Activated naive CD4-positive, alpha-beta T cell treated with anti-CD3 and anti-CD28 coated beads for 36 hours (primary cell): ENCODE results near the gene IGFN1. TPM values are rescaled to one million over a fixed set of nuclear protein-coding genes. Genes with fewer than 3 reads are reported as not detected.

Experiments
- CTCF ChIA-PET: fragments of 350-600 bp; sonication (Branson Sonifier 250); formaldehyde crosslinking; loops from one replicate; lab custom pipeline; 2021; ENCODE audit warnings: antibody characterized with exemption; lab: Charles Lee
- DNase-seq: peaks from one replicate; pipeline ENCODE4 v3.0.0-alpha.2; 2020
- H3K27ac Mint-ChIP-seq: one replicate; pipeline ENCODE4 v1.8.0; 2021; ENCODE audit warnings: mild to moderate bottlenecking, mixed read lengths
- H3K27me3 Mint-ChIP-seq: one replicate; pipeline ENCODE4 v1.8.0; 2021; ENCODE audit warnings: low read depth, mixed read lengths
- H3K36me3 Mint-ChIP-seq: one replicate; pipeline ENCODE4 v1.8.0; 2021; ENCODE audit warnings: low read depth, mixed read lengths
- H3K4me1 Mint-ChIP-seq: one replicate; pipeline ENCODE4 v1.8.0; 2021; ENCODE audit warnings: low read depth, mixed read lengths
- H3K4me3 Mint-ChIP-seq: one replicate; pipeline ENCODE4 v1.8.0; 2021; ENCODE audit warnings: mild to moderate bottlenecking, moderate library complexity, mixed read lengths
- H3K9me3 Mint-ChIP-seq: one replicate; pipeline ENCODE4 v1.8.0; 2021; ENCODE audit warnings: mixed read lengths
- intact Hi-C: fragments of 100-400 bp; cut with micrococcal nuclease; formaldehyde crosslinking; loops from one replicate; pipeline ENCODE4 v1.15.1; 2023
- total RNA-seq, 2 experiments: library from RNA; stranded (reverse); gene quantifications; one replicate each; pipeline ENCODE4 v1.2.3, GENCODE V29; 2021

The IGFN1 gene
- total RNA-seq, 2 experiments from 2014 or later, result not detected

DNA sequence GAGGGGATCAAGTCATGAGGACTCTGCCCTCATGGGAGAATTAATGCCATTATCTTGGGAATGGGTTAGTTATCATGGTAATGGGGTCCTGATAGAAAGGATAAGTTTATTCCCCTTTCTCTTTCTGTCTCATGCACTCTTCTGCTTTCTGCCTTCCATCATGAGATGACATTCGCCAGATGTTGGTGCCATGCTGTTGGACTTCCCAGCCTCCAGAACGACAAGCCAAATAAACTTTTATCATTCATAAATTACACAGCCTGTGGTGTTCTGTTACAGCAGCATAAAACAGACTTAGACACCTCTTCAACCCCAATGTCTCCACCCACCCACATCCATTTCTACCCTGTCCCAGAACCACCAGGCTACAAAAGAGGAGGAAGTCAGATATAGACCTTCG lies 11.9 kb upstream of the IGFN1 start:
- DNase-seq, result no peak
- no peaks in the 10 kb centered on the region for H3K36me3 Mint-ChIP-seq
- H3K27ac Mint-ChIP-seq, result no peak overlapping the region
- H3K4me3 Mint-ChIP-seq, result no peak overlapping the region
- peaks cover 7% of the 10 kb centered on the region for H3K9me3 Mint-ChIP-seq
- no peaks in the 10 kb centered on the region for H3K4me1 Mint-ChIP-seq
- intact Hi-C loops, result no loop called here
- H3K27me3 Mint-ChIP-seq, result peaks cover 17% of the 10 kb centered on the region
- CTCF ChIA-PET, result no interaction called here

DNA sequence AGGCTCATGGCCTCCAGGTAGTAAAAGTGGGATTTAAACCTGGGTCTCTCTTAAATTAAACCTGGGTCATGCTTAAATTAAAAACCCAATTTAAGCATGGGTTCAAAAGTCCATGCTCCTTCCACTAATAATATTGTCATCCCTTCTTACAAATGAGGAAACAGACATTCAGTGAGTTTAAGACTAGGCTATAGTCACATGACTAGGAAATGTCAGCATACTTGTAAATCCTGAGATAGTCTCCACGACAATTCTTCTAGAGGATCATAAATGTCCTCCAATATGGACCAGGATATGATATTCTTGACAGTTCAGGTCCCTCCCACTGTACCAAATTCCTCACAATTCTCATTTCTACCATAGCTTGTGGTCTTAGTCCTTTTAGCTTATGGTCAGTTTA lies 10.5 kb upstream of the IGFN1 start:
- CTCF ChIA-PET, result no interaction called here
- no peak for DNase-seq
- H3K27me3 Mint-ChIP-seq, result peaks cover 19% of the 10 kb centered on the region
- H3K4me1 Mint-ChIP-seq, result no peaks in the 10 kb centered on the region
- H3K36me3 Mint-ChIP-seq, result no peaks in the 10 kb centered on the region
- H3K27ac Mint-ChIP-seq, result no peak overlapping the region
- no peak overlapping the region for H3K4me3 Mint-ChIP-seq
- H3K9me3 Mint-ChIP-seq, result peaks cover 7% of the 10 kb centered on the region
- intact Hi-C loops, result no loop called here

DNA sequence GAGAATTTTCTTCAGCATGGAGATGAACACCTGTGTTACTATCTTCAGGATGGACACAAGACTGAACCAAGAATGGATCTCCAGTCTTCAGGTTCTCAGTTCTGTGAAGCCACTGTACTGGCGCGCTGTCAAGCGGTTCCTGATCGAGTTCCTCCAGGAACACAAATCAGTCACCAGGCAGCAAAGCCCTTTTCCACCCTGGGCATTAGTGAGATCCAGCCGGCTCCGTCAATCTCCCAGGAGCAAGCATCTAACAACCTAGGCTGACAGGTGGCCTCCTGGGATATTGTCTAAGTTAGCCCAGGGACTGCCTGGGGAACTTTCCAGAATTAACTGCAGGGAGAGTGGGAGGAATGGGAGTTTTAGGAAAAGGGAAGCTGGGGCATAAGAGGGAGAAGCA lies 9.7 kb upstream of the IGFN1 start:
- Mint-ChIP-seq H3K4me3 (no peak overlapping the region), H3K9me3 (peaks cover 7% of the 10 kb centered on the region), H3K36me3 (no peaks in the 10 kb centered on the region), H3K27me3 (peaks cover 19% of the 10 kb centered on the region), H3K4me1 (no peaks in the 10 kb centered on the region), H3K27ac (no peak overlapping the region)
- intact Hi-C loops, result no loop called here
- CTCF ChIA-PET, result interaction anchor here (1.0 kb wide), 1 partner anchor 39 kb away, joined by 3 read pairs; no protein-coding TSS in a partner anchor
- DNase-seq, result no peak

DNA sequence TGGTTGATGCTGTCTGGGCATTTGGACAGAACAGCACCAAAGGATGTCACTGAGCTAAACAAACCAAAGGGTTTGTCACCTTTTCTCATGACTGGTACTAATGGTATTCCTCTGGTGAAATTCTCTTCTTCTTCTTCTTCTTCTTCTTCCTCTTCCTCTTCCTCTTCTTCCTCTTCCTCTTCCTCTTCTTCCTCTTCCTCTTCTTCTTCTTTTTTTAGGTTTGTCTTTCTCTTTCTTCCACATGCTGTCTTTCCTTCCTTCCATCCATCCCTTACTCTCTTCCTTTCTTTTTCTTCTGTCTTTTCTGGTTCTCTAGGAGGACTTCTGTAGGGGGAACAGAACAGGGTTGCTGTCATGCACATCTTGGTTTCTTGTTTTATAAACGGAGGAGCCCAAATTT lies 9.3 kb upstream of the IGFN1 start:
- no peak for DNase-seq
- intact Hi-C loops, result no loop called here
- Mint-ChIP-seq H3K4me3 (no peak overlapping the region), H3K9me3 (peaks cover 7% of the 10 kb centered on the region), H3K4me1 (no peaks in the 10 kb centered on the region), H3K27me3 (peaks cover 19% of the 10 kb centered on the region), H3K27ac (no peak overlapping the region), H3K36me3 (no peaks in the 10 kb centered on the region)
- CTCF ChIA-PET, result interaction anchor here (1.0 kb wide), 1 partner anchor 39 kb away, joined by 3 read pairs; no protein-coding TSS in a partner anchor

DNA sequence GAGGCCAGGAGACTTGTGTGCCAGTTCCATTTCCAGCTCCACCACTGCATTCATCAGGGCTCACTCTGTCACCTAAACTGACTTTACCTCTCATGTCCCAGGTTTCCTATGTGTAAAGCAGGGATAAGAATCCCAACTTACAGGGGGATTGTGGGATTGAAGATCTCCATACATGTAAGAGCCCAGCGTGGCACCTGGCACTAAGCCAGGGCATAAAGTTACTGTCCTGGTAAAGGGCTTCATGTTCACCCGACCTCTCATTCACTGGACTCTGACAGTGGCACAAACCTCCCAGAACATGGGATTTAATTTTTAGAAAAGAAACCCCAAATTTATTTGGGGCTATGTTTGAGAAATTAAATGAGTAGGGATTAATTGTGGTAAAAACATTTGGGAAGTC lies 8.9 kb upstream of the IGFN1 start:
- H3K9me3 Mint-ChIP-seq, result peaks cover 7% of the 10 kb centered on the region
- CTCF ChIA-PET, result interaction anchor here (1.0 kb wide), 1 partner anchor 39 kb away, joined by 3 read pairs; no protein-coding TSS in a partner anchor
- no peak overlapping the region for H3K4me3 Mint-ChIP-seq
- H3K27ac Mint-ChIP-seq, result no peak overlapping the region
- intact Hi-C loops, result no loop called here
- no peaks in the 10 kb centered on the region for H3K36me3 Mint-ChIP-seq
- no peak for DNase-seq
- peaks cover 19% of the 10 kb centered on the region for H3K27me3 Mint-ChIP-seq
- H3K4me1 Mint-ChIP-seq, result no peaks in the 10 kb centered on the region

DNA sequence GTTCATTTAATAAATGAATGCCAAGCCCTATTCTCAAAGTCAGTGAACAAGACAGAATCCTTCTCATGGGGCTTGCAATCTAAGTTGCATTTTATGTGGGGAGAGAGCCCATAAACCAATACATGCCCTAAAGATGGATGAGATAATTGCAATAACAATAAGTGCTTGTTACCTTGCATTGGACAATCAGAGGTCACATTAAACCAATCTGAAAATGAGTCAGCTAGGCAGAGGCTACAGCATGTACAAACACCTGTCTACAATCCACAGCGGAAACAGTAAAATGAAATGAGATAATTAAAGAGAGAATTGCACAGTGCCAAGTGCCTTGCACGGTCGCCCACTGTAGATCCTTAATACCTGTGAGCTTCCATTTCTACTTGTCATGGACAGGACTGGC lies 7.4 kb upstream of the IGFN1 start:
- Mint-ChIP-seq H3K4me1 (no peaks in the 10 kb centered on the region), H3K27me3 (peaks cover 17% of the 10 kb centered on the region), H3K9me3 (peaks cover 7% of the 10 kb centered on the region), H3K4me3 (no peak overlapping the region), H3K27ac (no peak overlapping the region), H3K36me3 (no peaks in the 10 kb centered on the region)
- CTCF ChIA-PET, result no interaction called here
- intact Hi-C loops, result no loop called here
- DNase-seq, result no peak

DNA sequence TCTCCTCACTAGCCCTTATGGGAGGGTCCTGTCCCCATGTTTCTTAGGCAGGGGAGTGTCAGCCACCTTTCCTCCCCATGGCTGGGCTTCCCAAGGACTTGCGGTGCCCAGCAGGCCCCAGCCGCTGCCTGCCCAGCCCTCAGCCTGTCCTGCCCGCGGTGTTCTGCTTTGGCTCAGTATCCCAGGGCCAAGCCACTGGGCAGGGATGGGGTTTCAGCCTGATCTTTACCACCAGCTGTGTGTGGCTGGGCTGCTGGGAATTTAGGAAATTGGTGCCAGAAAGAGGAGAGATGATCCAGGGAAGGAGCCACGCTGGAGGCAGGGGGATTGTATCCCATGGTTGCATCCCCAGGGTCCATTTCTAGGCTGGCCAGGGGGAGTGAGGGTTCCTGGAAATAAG lies 6.9 kb upstream of the IGFN1 start:
- intact Hi-C loops, result no loop called here
- CTCF ChIA-PET, result interaction anchor here (1.1 kb wide), 1 partner anchor 34 kb away, joined by 6 read pairs; no protein-coding TSS in a partner anchor
- no peaks in the 10 kb centered on the region for H3K4me1 Mint-ChIP-seq
- H3K36me3 Mint-ChIP-seq, result no peaks in the 10 kb centered on the region
- H3K4me3 Mint-ChIP-seq, result no peak overlapping the region
- H3K27ac Mint-ChIP-seq, result no peak overlapping the region
- peaks cover 6% of the 10 kb centered on the region for H3K9me3 Mint-ChIP-seq
- peaks cover 16% of the 10 kb centered on the region for H3K27me3 Mint-ChIP-seq
- DNase-seq, result no peak

DNA sequence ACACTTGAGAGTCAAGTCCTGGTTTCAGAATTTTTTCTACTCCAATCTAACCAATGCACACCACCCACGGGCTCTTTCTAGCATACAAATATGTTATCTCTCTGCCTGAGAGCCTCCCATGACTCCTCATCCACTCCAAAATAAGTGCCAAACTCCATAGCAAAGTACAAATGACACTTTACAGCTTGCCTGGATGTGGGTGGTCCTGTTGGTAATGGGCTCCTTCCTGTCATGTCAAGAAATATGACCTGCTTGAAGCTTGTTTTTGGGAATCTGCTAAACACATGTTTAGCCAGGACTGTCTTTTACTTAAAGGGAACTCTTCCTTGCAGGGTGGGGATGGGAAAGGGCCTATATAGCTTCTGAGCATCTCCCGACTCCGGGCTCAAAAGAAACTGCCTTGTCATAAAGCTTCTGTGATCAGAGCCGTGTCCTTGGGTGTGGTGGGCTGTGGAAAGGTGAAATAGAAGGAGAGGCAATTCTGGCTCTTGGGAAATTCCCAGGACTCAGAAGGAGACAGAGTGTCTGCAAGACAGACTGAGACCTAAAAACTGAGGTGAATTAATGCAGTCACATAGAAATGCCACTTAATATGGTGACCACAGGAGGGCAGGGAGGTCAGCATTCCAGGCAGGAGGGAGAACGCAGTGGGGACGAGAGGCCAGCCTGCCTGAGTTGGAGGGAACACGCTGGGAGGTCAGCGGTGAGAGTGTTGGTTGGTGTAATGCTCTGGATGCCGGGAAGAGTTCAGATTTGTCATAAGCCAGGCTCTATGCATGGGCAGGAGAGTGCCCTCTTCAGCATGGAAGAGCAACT lies 6.1 kb upstream of the IGFN1 start:
- no peaks in the 10 kb centered on the region for H3K4me1 Mint-ChIP-seq
- H3K36me3 Mint-ChIP-seq, result no peaks in the 10 kb centered on the region
- H3K27me3 Mint-ChIP-seq, result peaks cover 13% of the 10 kb centered on the region
- H3K9me3 Mint-ChIP-seq, result no peaks in the 10 kb centered on the region
- CTCF ChIA-PET, result interaction anchor here (1.1 kb wide), 1 partner anchor 35 kb away, joined by 6 read pairs; no protein-coding TSS in a partner anchor
- intact Hi-C loops, result loop anchor here (1.0 kb wide), 1 partner anchor 35 kb away; no protein-coding TSS in a partner anchor
- no peak overlapping the region for H3K27ac Mint-ChIP-seq
- no peak overlapping the region for H3K4me3 Mint-ChIP-seq
- peak; percentile 17 for DNase-seq

DNA sequence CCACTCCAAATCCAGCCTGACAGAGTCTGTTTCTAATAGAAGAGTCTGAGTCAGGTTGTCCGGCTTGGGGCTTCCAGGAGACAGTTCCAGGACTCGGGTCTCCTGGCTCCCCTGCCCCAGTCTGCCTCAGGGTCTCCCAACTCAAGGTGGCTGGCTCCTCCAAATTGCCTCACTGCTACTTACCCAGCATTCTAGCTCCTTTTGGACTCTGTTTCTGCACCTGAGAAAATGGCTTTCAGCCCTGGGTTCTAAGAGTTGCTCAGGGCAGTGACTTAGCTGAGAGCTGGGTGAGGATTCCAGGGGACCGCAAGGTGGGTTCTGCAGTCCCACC lies 5.5 kb upstream of the IGFN1 start:
- intact Hi-C loops, result loop anchor here (1.0 kb wide), 1 partner anchor 36 kb away; no protein-coding TSS in a partner anchor

DNA sequence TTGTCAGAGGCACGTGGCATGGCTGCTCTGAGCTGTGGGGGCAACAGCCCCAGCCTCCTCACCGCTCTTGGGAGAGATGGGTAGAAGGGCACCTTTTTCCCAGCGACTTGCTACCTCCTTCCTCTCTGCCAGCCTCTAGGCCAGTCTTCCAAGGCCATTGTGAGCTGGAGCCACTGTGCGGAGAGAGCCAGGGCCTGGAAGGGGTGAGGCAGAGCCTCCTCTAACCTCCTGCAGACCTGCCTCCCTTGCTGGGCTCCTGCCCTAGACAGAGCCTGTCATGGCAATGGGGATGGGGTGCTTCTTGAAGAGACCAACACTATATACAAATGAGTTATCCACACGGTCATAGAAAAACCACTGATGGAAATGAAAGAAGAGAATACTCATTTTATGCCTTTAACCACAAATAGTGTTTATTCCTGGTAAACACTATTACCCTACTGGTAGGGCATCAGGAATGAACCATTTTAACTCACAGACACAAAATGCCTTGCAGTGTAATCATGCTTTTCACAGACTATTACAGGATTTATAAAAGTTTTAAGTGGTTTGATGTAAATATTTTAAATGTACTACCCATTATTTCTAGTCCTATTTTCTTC lies 5.0 kb upstream of the IGFN1 start:
- H3K4me3 Mint-ChIP-seq, result no peak overlapping the region
- intact Hi-C loops, result loop anchor here (1.0 kb wide), 1 partner anchor 36 kb away; no protein-coding TSS in a partner anchor
- H3K36me3 Mint-ChIP-seq, result no peaks in the 10 kb centered on the region
- CTCF ChIA-PET, result interaction anchor here (1.9 kb wide), 1 partner anchor 37 kb away, joined by 4 read pairs; no protein-coding TSS in a partner anchor
- H3K27ac Mint-ChIP-seq, result no peak overlapping the region
- H3K27me3 Mint-ChIP-seq, result peaks cover 8% of the 10 kb centered on the region
- H3K9me3 Mint-ChIP-seq, result no peaks in the 10 kb centered on the region
- no peak for DNase-seq
- H3K4me1 Mint-ChIP-seq, result no peaks in the 10 kb centered on the region

More for the DNA sequence above, 5.5 kb upstream of the IGFN1 start:
- CTCF ChIA-PET, result interaction anchor here (1.1 kb wide), 1 partner anchor 35 kb away, joined by 6 read pairs; no protein-coding TSS in a partner anchor
- DNase-seq, result no peak
- Mint-ChIP-seq H3K36me3 (no peaks in the 10 kb centered on the region), H3K27me3 (peaks cover 10% of the 10 kb centered on the region), H3K27ac (no peak overlapping the region), H3K9me3 (no peaks in the 10 kb centered on the region), H3K4me3 (no peak overlapping the region), H3K4me1 (no peaks in the 10 kb centered on the region)

DNA sequence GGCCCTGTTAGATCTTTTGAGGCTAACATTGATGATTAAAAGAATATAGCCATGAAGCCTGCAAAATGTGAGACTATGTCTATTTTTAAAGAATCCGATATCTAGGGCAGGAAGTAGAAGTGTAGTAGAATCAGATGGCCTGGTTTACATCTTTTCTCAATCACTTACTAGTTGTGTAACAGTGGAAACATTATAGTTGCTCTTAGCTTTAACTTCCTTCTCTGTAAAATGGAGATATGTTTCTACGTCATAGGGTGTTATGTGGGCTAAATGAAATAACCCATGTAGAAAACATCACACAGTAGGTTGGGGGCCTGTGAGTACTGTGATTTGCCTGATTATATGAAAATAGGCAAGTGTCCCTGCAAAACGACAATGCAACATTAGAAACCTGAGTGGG lies 4.4 kb upstream of the IGFN1 start:
- CTCF ChIA-PET, result interaction anchor here (1.9 kb wide), 1 partner anchor 37 kb away, joined by 4 read pairs; no protein-coding TSS in a partner anchor
- DNase-seq, result no peak
- Mint-ChIP-seq H3K27ac (no peak overlapping the region), H3K36me3 (no peaks in the 10 kb centered on the region), H3K4me3 (no peak overlapping the region), H3K9me3 (no peaks in the 10 kb centered on the region), H3K4me1 (no peaks in the 10 kb centered on the region), H3K27me3 (peaks cover 10% of the 10 kb centered on the region)
- intact Hi-C loops, result no loop called here

DNA sequence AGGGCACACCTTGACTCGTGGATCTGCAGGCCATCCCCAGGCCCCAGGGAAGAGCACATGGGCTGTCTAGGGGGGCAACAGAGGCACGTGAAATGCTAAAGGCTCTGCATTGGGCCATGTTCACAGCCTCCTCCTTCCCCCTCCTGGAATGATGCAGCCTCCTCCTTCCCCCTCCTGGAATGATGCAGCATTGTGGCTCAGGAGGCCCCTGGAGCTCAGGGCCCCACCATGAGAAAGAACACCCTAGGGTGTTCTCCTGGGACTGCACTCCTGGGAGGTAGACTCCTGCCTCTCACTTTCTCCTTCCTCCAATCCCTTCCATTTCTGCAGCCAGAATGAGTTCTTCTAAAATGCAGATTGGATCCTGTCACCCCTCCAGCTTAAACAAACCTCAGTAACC lies 1.5 kb upstream of the IGFN1 start:
- no peak overlapping the region for H3K4me3 Mint-ChIP-seq
- peaks cover 7% of the 10 kb centered on the region for H3K27me3 Mint-ChIP-seq
- no peaks in the 10 kb centered on the region for H3K9me3 Mint-ChIP-seq
- intact Hi-C loops, result no loop called here
- H3K4me1 Mint-ChIP-seq, result no peaks in the 10 kb centered on the region
- DNase-seq, result no peak
- H3K27ac Mint-ChIP-seq, result no peak overlapping the region
- CTCF ChIA-PET, result no interaction called here
- H3K36me3 Mint-ChIP-seq, result no peaks in the 10 kb centered on the region
